Erythroblast (primary cell): ENCODE measurements around the gene SLC18B1.

ENCODE experiments used
- GATA1 ChIP-seq: IDR thresholded peaks from 2 replicates; pipeline ENCODE4 v1.6.1; 2011; ENCODE audit warnings: low read depth, mild to moderate bottlenecking, control low read depth, low read length, moderate library complexity
- POLR2A ChIP-seq: IDR thresholded peaks from 2 replicates; pipeline ENCODE4 v1.6.1; 2011; ENCODE audit warnings: mild to moderate bottlenecking, low read length

- TF ChIP-seq POLR2A: no peak
- TF ChIP-seq GATA1: no peak
These were observed 45.0 kb upstream of the SLC18B1 start for GRCh38 chr6:132843316-132844035.
